Left lung (tissue), 10 donors: ENCODE measurements around the gene ZNF628. TPM values are rescaled to one million over a fixed set of nuclear protein-coding genes. Genes with fewer than 3 reads are reported as not detected.
A peak's percentile ranks its signal among the peaks of the same experiment; 100 is the strongest.

Experiments used
- ATAC-seq: fragments of 200-7000 bp; cut with Tn5 transposase; one replicate; pipeline ENCODE4 v1.9.1; 2020; ENCODE audit warnings: moderate library complexity
- DNase-seq, 4 donors: peaks; one replicate each; pipeline ENCODE4 v3.0.0-alpha.2; 2013 to 2020
- H3K27ac ChIP-seq, 2 donors: fragments of 200-600 bp; sonication (generic) in 1 of 2; one replicate each; pipeline versions ENCODE4 v1.5.0 to v1.8.0; 2020 to 2021
- H3K27me3 ChIP-seq, 2 donors: fragments of 200-600 bp; sonication (generic) in 1 of 2; one replicate each; pipeline versions ENCODE4 v1.5.0 to v1.8.0; 2020 to 2021
- H3K36me3 ChIP-seq, 2 donors: fragments of 200-600 bp; sonication (generic) in 1 of 2; one replicate each; pipeline versions ENCODE4 v1.5.0 to v1.8.0; 2020 to 2021
- H3K4me1 ChIP-seq, 2 donors: fragments of 200-600 bp; one replicate each; pipeline ENCODE4 v1.8.0; 2021
- H3K4me3 ChIP-seq, 2 donors: fragments of 200-600 bp; sonication (generic) in 1 of 2; one replicate each; pipeline versions ENCODE4 v1.5.0 to v1.8.0; 2020 to 2021; ENCODE audit warnings: mild to moderate bottlenecking in 1 of 2
- H3K9me3 ChIP-seq, 2 donors: fragments of 200-600 bp; sonication (generic) in 1 of 2; one replicate each; pipeline versions ENCODE4 v1.5.0 to v1.8.0; 2020 to 2021
- CTCF ChIP-seq, 2 donors: fragments of 200-600 bp; sonication (generic) in 1 of 2; IDR thresholded peaks; one replicate each; pipeline versions ENCODE4 v1.5.0 to v1.8.0; 2021; ENCODE audit warnings: antibody characterized with exemption in 2 of 2
- intact Hi-C, 2 donors: fragments of 100-400 bp; cut with DNase I; formaldehyde crosslinking; loops; one replicate each; pipeline versions ENCODE4 v1.11.2 to v1.14.2; 2022
- polyA plus RNA-seq, 6 donors: library from polyadenylated mRNA; unstranded; fragments of 120-200 nt; gene quantifications; one replicate each; pipeline ENCODE4 v1.2.1, GENCODE V29; 2013; ENCODE audit not compliant: insufficient read length in 6 of 6
- total RNA-seq, 2 donors: library from RNA; stranded (reverse); fragmentation: NEBNext Ultra II Directional; extraction: Animal tissue kit (Norgen Biotek cat#: 25700); gene quantifications; one replicate each; pipeline ENCODE4 v1.2.1, GENCODE V29; 2021
- donor health status: DM: no; HTN: yes; CAD: no.
- donor health status: DM: no; HTN: no; CAD: no.

ZNF628 gene
- total and polyA plus RNA-seq, 8 donors, result 1.6 to 9.5 (median 3.7) TPM

- peaks cover 6 to 30% of the 10 kb centered on the region in 2 donors for H3K4me1 ChIP-seq
- H3K36me3 ChIP-seq, result no peaks in the 10 kb centered on the region
- H3K9me3 ChIP-seq, result no peaks in the 10 kb centered on the region
- H3K27ac ChIP-seq, result no peak within 1 kb of the TSS
- DNase-seq, result peak in 1 of 4 donors; percentile 45
- no peak within 1 kb of the TSS for H3K4me3 ChIP-seq
- H3K27me3 ChIP-seq, result no peaks in the 10 kb centered on the region
- ATAC-seq, result no peak
- no peak for TF ChIP-seq CTCF (IDR thresholded peaks at IDR 0.05)
- intact Hi-C loops, result no loop called here
Measured at GRCh38 chr19:55464662-55465054, 11.8 kb upstream of the ZNF628 start, which contains the start of gene C19orf85. C19orf85 (minus strand) TSS chr19:55464751; CDS start chr19:55464554, 197 bp downstream.

DNA sequence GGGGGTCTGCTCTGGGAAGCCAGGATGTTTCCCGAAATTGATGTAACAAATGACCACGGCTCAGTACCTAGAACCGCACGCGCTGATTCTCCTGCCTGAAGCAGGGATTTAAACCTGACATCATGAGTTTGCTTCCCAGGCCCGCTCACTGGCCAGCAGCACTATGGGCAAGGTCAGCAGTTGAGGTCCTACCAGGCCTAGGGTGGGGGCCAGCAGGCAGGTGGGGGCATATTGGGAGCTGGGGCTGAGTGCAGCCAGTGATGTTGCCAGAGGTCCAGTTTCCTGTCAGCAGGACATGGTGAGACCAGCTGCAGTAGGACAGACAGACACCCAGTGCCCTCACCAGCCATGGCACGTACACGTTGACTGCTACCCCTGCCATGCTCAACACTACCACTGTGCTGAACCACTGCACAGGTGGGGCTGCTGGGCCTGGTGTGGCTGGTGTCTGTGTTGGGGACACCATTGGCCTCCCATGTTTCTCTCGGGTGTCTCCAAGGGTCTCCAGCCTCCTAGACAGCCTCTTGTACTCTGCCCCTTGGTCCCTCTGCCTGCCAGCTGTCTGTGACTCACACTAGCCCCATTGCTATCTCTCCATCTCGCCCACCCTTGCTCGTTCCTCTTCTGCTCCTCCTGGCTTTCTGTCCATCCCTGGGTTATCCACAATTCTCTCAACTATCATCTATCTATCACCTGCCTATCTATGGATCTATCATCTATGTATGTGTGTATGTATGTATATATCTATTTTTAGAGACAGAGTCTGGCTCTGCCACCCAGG is 10.8 kb upstream of the ZNF628 start:
- H3K9me3 ChIP-seq, result no peaks in the 10 kb centered on the region
- ATAC-seq (no peak), DNase-seq (peak in 1 of 4 donors; percentile 64)
- H3K27ac ChIP-seq, result no peak overlapping the region
- H3K4me1 ChIP-seq, result peaks cover 1 to 20% of the 10 kb centered on the region in 2 donors
- intact Hi-C loops, result no loop called here
- no peak overlapping the region for H3K4me3 ChIP-seq
- no peak for TF ChIP-seq CTCF (IDR thresholded peaks at IDR 0.05)
- no peaks in the 10 kb centered on the region for H3K36me3 ChIP-seq
- no peaks in the 10 kb centered on the region for H3K27me3 ChIP-seq

GRCh38 chr19:55466241-55466614 is 10.2 kb upstream of the ZNF628 start:
- no peak for TF ChIP-seq CTCF (IDR thresholded peaks at IDR 0.05)
- intact Hi-C loops, result no loop called here
- Histone ChIP-seq H3K36me3 (no peaks in the 10 kb centered on the region), H3K27ac (no peak overlapping the region), H3K4me3 (no peak overlapping the region), H3K4me1 (peaks cover 0 to 14% of the 10 kb centered on the region in 2 donors), H3K9me3 (no peaks in the 10 kb centered on the region), H3K27me3 (no peaks in the 10 kb centered on the region)
- ATAC-seq (no peak), DNase-seq (no peak)

- Histone ChIP-seq H3K36me3 (no peaks in the 10 kb centered on the region), H3K9me3 (no peaks in the 10 kb centered on the region), H3K4me3 (no peak overlapping the region), H3K4me1 (peaks cover 0 to 10% of the 10 kb centered on the region in 2 donors), H3K27ac (no peak overlapping the region), H3K27me3 (no peaks in the 10 kb centered on the region)
- ATAC-seq (peak; percentile 91), DNase-seq (peak in 2 of 4 donors; percentile 62 to 96)
- peak; percentile 98 to 100 for TF ChIP-seq CTCF (IDR thresholded peaks at IDR 0.05)
- intact Hi-C loops, result no loop called here
Measured at GRCh38 chr19:55467236-55468053, 9.0 kb upstream of the ZNF628 start.

- no peaks in the 10 kb centered on the region for H3K9me3 ChIP-seq
- TF ChIP-seq CTCF (IDR thresholded peaks at IDR 0.05), result no peak
- H3K27me3 ChIP-seq, result no peaks in the 10 kb centered on the region
- peak; percentile 10 for ATAC-seq
- DNase-seq, result no peak
- intact Hi-C loops, result no loop called here
- no peaks in the 10 kb centered on the region for H3K36me3 ChIP-seq
- H3K27ac ChIP-seq, result no peak overlapping the region
- peaks cover 0 to 8% of the 10 kb centered on the region in 2 donors for H3K4me1 ChIP-seq
- no peak overlapping the region for H3K4me3 ChIP-seq
Measured at GRCh38 chr19:55468054-55468393, 8.4 kb upstream of the ZNF628 start.
